SK-N-SH treated with all-trans-retinoic acid at 6 μM for 48 hours (cell line): Measurements from ENCODE around the gene PXK.

Source experiments
- ATAC-seq: fragments of 200-7000 bp; cut with Tn5 transposase; 3 replicates; pipeline ENCODE4 v1.9.1; 2020; ENCODE audit warnings: mild to moderate bottlenecking, moderate library complexity
- ARNTL ChIP-seq: fragments of 450-650 bp; formaldehyde crosslinking; IDR thresholded peaks from 2 replicates; pipeline ENCODE4 v1.5.0; 2020; ENCODE audit warnings: low read depth, mild to moderate bottlenecking, moderate library complexity, borderline replicate concordance
- BACH2 ChIP-seq: fragments of 250-450 bp; sonication (Bioruptor Pico); IDR thresholded peaks from 2 replicates; pipeline ENCODE4 v1.9.0; 2021; ENCODE audit warnings: mild to moderate bottlenecking, borderline replicate concordance
- CREB5 ChIP-seq: fragments of 250-450 bp; sonication (Bioruptor Pico); IDR thresholded peaks from 2 replicates; pipeline ENCODE4 v1.5.1; 2020; ENCODE audit warnings: low read depth, mild to moderate bottlenecking, moderate library complexity
- CSDC2 ChIP-seq: fragments of 250-450 bp; sonication (Bioruptor Pico); IDR thresholded peaks from 2 replicates; pipeline ENCODE4 v1.5.0; 2020; ENCODE audit warnings: mild to moderate bottlenecking, moderate library complexity
- CSRNP3 ChIP-seq: fragments of 250-450 bp; sonication (Bioruptor Pico); IDR thresholded peaks from 2 replicates; pipeline ENCODE4 v1.5.1; 2021; ENCODE audit warnings: mild to moderate bottlenecking, moderate library complexity
- GLIS3 ChIP-seq: fragments of 250-450 bp; sonication (Bioruptor Pico); IDR thresholded peaks from 2 replicates; pipeline ENCODE4 v1.5.0; 2020; ENCODE audit warnings: mild to moderate bottlenecking, moderate library complexity
- ISL1 ChIP-seq: fragments of 250-450 bp; sonication (Bioruptor Pico); IDR thresholded peaks from 2 replicates; pipeline ENCODE4 v2.1.2; 2022; ENCODE audit warnings: mild to moderate bottlenecking, moderate library complexity
- OSR1 ChIP-seq: fragments of 250-450 bp; sonication (Bioruptor Pico); IDR thresholded peaks from 2 replicates; pipeline ENCODE4 v1.8.0; 2022; ENCODE audit warnings: moderate library complexity, mild to moderate bottlenecking, inconsistent platforms
- PATZ1 ChIP-seq: fragments of 250-450 bp; sonication (Bioruptor Pico); IDR thresholded peaks from 2 replicates; pipeline ENCODE4 v1.8.0; 2020; ENCODE audit warnings: mild to moderate bottlenecking, moderate library complexity, borderline replicate concordance
- POU6F1 ChIP-seq: fragments of 250-450 bp; sonication (Bioruptor Pico); IDR thresholded peaks from 2 replicates; pipeline ENCODE4 v1.8.0; 2021; ENCODE audit warnings: low read depth, mild to moderate bottlenecking, moderate library complexity, borderline replicate concordance
- PPARA ChIP-seq: fragments of 250-450 bp; sonication (Bioruptor Pico); IDR thresholded peaks from 2 replicates; pipeline ENCODE4 v1.5.0; 2020; ENCODE audit warnings: mild to moderate bottlenecking, borderline replicate concordance
- RARB ChIP-seq: fragments of 250-450 bp; sonication (Bioruptor Pico); IDR thresholded peaks from 2 replicates; pipeline ENCODE4 v1.8.0; 2021; ENCODE audit warnings: mild to moderate bottlenecking, moderate library complexity
- SNAI2 ChIP-seq: fragments of 250-450 bp; sonication (Bioruptor Pico); IDR thresholded peaks from 2 replicates; pipeline ENCODE4 v1.5.0; 2020; ENCODE audit warnings: mild to moderate bottlenecking, moderate library complexity
- TCF4 ChIP-seq: fragments of 250-450 bp; sonication (Bioruptor Pico); IDR thresholded peaks from 2 replicates; pipeline ENCODE4 v1.8.0; 2021; ENCODE audit warnings: mild to moderate bottlenecking, moderate library complexity, borderline replicate concordance
- TOX ChIP-seq: fragments of 250-450 bp; sonication (Bioruptor Pico); IDR thresholded peaks from 2 replicates; pipeline ENCODE4 v1.8.0; 2021; ENCODE audit warnings: mild to moderate bottlenecking, moderate library complexity, borderline replicate concordance
- TSHZ2 ChIP-seq: fragments of 250-450 bp; sonication (Bioruptor Pico); IDR thresholded peaks from 2 replicates; pipeline ENCODE4 v1.5.0; 2020; ENCODE audit warnings: mild to moderate bottlenecking, moderate library complexity
- ZFP3 ChIP-seq: fragments of 250-450 bp; sonication (Bioruptor Pico); IDR thresholded peaks from 2 replicates; pipeline ENCODE4 v1.5.0; 2020; ENCODE audit warnings: mild to moderate bottlenecking, moderate library complexity
- ZFP30 ChIP-seq: fragments of 450-650 bp; formaldehyde crosslinking; IDR thresholded peaks from 2 replicates; pipeline ENCODE4 v1.5.0; 2022; ENCODE audit warnings: mild to moderate bottlenecking, moderate library complexity
- ZNF70 ChIP-seq: fragments of 450-650 bp; formaldehyde crosslinking; IDR thresholded peaks from 2 replicates; pipeline ENCODE4 v1.5.0; 2020; ENCODE audit warnings: mild to moderate bottlenecking, moderate library complexity
- ZNF8 ChIP-seq: fragments of 450-650 bp; formaldehyde crosslinking; IDR thresholded peaks from 2 replicates; pipeline ENCODE4 v1.5.0; 2020; ENCODE audit warnings: mild to moderate bottlenecking, moderate library complexity

Gene PXK

GRCh38 chr3:58340594-58341244 lies 8.0 kb downstream of the PXK start:
- TF ChIP-seq SNAI2 (CRISPR knock-in tag) (no peak), TSHZ2 (CRISPR knock-in tag) (no peak), PATZ1 (CRISPR knock-in tag) (no peak), OSR1 (CRISPR knock-in tag) (no peak), ZNF70 (CRISPR knock-in tag) (no peak), RARB (CRISPR knock-in tag) (no peak), POU6F1 (CRISPR knock-in tag) (no peak), CSDC2 (CRISPR knock-in tag) (no peak), ISL1 (CRISPR knock-in tag) (no peak), BACH2 (CRISPR knock-in tag) (no peak), CREB5 (CRISPR knock-in tag) (no peak), GLIS3 (CRISPR knock-in tag) (no peak), PPARA (no peak), ZFP3 (no peak), ARNTL (no peak), ZNF8 (CRISPR knock-in tag) (no peak), ZFP30 (no peak)
- no peak for ATAC-seq

GRCh38 chr3:58341376-58341775 lies 8.7 kb downstream of the PXK start:
- ATAC-seq = no peak
- TF ChIP-seq ZNF70 (CRISPR knock-in tag) (no peak), ZFP30 (no peak), TSHZ2 (CRISPR knock-in tag) (no peak), TOX (no peak), CSRNP3 (CRISPR knock-in tag) (no peak), RARB (CRISPR knock-in tag) (no peak), CSDC2 (CRISPR knock-in tag) (no peak), TCF4 (CRISPR knock-in tag) (no peak), BACH2 (CRISPR knock-in tag) (no peak), ZNF8 (CRISPR knock-in tag) (no peak), CREB5 (CRISPR knock-in tag) (no peak), SNAI2 (CRISPR knock-in tag) (no peak), ARNTL (no peak), ZFP3 (no peak), GLIS3 (CRISPR knock-in tag) (no peak), OSR1 (CRISPR knock-in tag) (no peak), PATZ1 (CRISPR knock-in tag) (no peak), ISL1 (CRISPR knock-in tag) (no peak)
- TF ChIP-seq, all 23 proteins: peak for 0
